ENCODE data around the gene LPO.

Gene LPO

DNA sequence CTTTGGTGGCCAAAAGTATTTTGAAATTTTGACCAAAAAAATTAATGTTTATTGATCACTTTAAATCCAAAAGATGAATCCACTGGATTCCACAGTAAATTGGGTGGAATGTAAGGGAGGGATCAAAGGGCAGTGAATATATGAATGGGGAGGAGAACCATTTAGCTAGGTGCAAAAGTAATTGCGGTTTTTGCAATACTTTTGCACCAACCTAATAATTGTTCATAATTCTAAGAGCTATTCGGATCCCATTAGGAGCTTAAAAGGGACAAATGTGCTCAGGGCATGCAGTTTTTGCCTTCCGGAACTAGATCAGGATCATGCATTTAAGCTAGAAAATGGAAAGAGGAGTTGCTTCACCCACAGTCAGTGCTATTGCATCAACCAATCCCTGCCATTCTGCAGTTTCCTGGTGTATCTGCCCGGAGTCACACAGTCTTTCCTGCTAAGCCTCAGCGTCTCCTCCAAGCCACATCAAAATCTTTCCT lies at the start of gene LPO:
LPO (plus strand) TSS at position 438 of the 488 bp plus-strand sequence. CDS start 4,396 bp downstream, outside the sequence.
- no peak for DNase-seq

- DNase-seq: no peak
Observed at GRCh38 chr17:58189436-58190146, 48.8 kb upstream of the LPO start.

DNA sequence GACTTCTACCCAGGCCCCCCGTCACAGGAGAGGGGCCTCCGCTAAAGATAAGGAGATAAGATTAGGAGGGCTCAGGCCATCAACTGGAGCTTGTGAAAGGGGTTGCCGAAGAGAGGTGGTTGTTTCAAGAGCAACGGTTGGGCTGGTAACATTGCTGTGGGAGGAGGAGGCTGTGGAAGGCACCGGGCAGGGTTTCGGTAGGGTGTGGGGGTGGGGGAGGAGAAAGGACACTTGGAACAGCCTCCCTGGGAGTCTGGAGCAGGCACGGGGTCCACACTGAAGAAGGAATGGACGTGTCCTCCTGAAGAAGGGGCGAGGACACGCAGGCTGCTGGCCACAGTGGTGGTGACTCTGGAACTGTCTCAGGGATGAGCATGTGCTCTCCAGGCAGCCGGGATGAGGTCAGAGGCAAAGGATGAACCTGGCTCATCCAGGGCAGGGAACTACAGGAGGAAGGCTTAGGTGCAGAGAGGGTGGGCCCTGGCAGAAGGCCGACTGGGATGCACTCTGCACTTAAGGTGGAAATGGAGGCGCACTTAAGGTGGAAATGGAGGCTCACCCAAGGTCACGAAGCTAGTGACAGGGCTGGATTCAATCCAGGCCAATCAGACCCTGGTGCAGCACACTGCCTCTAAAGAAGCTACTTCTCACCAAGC lies 47.0 kb upstream of the LPO start:
- DNase-seq: no peak

DNA sequence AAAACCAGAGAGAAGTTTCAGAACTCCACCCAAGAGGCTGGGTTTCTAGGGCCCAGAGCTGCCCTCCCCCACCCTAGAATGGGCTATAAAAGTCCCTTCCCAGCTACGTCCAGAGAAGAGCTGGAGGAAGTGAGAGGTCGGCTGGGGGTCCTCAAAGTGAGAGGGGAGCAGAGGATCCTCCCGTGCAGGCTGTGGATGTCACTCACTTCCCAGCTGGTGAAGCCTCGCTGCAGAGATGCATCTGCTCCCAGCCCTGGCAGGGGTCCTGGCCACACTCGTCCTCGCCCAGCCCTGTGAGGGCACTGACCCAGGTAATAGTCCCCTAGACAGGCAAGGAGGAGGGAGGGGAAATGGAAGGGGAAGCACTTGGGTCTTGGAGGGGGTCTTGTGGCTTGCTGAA lies 45.8 kb upstream of the LPO start, which contains the start of gene EPX:
EPX (plus strand) TSS at position 115 of the 400 bp plus-strand sequence; CDS start at position 236, 121 bp downstream.
- DNase-seq: no peak

DNA sequence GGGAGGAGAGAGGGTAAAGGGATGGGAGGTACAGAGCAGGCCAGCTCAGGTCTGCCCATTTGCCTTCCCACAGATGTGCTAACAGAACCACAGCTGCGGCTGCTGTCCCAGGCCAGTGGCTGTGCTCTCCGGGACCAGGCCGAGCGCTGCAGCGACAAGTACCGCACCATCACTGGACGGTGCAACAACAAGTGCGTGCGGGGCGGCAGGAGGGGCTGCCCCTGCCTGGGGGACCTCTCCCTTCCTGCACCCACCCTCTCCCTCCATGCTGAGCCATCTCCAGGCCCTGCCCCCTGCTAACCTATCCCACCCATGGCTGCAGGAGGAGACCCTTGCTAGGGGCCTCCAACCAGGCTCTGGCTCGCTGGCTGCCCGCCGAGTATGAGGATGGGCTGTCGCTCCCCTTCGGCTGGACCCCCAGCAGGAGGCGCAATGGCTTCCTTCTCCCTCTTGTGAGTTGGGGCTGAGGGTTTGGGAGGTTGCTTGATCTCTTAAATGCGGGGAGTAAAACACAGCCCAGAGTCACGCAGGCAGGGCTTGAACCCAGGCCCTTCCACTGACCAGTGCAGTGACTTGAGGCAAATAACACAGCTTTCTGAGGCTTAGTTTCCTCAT lies 44.6 kb upstream of the LPO start:
- DNase-seq: no peak

DNA sequence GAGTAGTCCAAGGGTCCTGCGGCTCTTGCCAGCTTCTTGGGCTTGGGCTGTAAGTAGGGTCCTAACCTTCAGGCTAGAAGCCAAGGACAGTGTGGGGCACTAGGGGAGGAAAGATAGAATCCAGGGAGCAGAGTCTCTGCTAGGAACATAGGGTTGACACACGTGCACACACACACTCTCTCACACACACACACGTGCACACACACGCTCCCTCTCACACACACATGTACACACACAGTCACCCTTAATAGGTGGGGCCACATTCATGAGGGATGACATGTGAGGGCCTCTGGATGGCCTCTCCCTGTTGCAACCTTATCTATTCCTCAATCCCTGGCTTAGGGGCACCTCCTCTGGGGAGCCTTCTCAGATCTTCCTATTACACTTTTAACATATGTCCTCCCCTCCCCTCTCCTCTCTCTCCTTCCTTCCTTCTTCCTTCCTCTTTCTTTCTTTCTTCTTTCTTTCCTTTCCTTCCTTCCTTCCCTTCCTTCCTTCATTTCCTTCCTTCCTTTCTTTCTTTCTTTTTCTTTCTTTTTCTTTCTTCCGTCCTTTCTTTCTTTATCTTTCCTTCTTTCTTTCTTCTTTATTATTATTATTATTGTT lies 42.8 kb upstream of the LPO start:
- no peak for DNase-seq

DNA sequence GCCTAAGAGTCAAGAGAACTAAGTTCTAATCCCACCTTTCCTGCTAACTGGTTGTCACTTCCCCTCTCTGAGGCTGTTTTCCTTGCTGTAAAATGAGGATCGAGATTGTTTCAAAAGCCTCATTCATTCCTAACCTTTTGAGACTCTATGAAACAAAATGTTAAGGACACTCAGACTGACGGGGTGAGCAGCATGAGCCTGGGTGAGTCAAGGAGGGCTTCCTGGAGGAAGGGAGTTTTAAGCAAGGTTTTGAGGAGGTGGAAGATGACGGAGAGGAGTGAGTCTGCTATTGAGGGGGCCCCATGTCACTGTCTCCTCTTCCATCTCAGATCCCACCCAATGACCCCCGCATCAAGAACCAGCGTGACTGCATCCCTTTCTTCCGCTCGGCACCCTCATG lies 41.8 kb upstream of the LPO start:
- DNase-seq: no peak

DNA sequence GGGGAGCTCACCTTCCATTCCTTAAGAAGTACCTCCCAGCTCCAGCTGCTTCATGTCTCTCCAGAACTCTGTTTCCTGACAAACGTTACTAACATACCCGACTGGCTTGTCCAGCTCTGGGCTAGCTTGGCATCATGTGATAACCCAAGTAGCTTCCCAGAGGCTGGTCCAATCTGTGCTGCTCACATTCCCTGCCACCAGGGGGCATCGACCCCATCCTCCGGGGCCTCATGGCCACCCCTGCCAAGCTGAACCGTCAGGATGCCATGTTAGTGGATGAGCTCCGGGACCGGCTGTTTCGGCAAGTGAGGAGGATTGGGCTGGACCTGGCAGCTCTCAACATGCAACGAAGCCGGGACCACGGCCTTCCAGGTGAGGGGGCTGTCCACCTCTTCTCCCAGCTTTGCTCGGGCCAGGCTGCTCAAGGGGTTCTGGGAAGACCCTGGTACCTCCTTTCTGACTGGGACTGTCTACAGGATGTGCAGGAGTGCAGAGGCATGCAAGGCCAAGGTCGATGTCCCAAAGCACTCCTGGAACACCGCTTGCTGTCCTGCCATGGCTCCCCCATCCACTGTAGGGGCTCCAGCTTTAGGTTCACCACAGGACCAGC lies 38.3 kb upstream of the LPO start:
- DNase-seq: peak; percentile 27

GRCh38 chr17:58202859-58203258 lies 35.5 kb upstream of the LPO start:
- no peak for DNase-seq

GRCh38 chr17:58204796-58205195 lies 33.6 kb upstream of the LPO start:
- DNase-seq: no peak

DNA sequence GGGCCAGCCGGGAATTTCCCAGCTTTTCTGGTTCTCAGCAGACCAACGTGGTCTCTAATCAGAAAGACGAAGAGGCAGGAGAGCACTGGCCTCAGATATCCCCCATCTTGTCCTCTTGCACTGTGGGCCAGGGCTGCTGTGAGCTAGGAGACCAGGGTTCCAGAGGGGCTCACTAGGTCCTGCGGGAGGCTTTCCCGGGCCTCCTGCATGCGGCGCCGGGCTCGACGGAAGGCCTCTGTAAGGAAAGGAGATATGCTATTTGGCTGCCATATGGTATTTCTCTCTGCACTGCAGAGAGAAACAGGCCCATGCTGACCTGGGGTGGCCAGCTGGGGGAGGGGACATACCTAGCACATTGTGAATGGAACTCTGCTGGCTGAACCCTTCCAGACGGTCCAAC lies 32.4 kb upstream of the LPO start:
- no peak for DNase-seq

DNA sequence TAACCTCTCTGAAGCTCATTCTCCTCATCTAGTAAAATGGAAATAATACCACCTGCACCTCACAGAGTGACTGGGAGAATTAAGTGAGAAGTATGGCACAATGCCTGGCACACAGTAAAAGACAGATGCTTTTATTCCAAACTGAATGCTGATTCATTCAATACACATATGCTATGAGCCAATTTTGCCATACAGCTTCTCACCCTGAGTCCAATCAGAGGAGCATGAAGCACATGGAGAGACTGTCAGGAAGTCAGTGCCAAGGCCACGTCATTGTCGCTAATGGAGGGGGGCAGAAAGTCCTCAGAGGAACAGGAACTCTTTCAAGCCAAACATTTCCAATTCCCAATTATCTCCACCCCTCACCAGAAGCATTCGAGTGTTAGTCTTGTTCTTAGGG lies 30.9 kb upstream of the LPO start:
- no peak for DNase-seq

GRCh38 chr17:58208344-58208743 lies 30.0 kb upstream of the LPO start:
- DNase-seq: no peak

- no peak for DNase-seq
Observed at GRCh38 chr17:58210922-58211321, 27.5 kb upstream of the LPO start.

DNA sequence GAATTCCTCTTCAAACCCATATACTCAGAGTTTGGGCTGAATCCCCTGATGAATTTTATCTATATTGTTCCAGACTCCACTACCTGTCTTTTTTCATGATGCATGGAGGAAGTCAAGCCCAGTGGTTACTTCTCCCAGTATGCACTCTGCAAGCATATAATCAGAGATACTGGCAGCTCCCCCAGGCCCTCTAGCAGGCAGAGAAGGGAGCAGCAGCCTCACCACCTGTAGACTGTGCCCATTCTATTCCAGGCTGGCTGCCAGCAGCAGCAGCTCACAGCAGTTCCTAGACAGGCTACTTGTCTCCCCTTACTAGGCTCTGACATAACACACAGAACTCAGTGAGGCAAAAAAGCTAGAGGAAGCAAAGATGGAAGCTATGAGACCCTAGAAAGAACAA lies 22.7 kb upstream of the LPO start:
- DNase-seq: no peak

DNA sequence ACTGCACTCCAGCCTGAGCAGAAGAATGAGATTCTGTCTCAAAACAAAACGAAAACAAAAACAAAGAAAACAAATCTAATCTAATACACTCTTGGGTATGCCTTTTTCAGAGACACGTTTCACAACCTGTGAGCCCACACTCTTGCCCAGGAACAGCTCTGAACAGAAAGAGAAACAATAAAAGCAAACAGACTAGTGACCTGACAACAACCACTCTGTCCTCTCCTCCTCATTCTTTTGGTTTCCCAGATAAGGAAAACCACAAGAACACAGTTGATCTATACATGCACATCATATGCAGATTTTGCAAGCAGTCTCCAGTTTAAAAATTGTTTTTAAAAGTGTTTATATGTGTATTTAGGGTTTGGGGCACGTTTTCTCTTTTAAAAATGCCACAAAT lies 20.6 kb upstream of the LPO start:
- no peak for DNase-seq

DNA sequence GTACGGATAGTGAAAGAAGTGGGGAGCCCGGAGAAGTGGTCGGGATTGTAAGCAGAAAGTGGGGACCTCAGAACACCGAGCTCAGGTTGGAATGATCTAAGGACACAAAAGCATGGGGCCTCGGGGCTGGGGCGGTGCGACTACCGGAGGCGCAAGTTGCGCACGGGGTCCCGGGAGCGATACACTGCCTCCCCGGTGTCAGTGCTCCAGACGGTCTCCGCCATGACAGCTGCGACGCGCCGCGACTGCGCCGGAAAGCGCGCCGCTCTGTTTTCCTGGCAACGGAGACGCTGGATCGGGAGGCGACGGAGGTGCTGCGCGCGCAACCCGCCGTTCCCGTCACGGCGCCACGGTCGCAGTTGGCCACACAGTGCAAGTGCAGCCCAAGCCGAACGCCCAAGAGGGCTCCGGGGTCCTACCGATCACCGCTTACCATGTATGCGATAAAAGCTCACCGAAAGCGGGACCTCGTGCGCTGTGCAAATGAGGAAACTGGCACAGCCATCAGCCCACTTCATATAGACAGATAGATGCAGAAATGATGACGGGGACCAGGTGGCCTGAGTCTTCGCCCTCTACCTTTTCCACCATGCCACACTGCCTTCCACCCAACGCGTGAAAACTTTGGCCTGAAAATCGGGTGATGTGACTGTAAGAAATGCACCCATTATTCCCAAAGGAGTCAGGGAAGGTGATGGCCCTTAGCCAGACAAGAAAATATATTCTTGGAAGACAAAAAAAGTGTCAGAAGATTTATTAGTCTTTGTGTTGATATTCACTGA lies 19.2 kb upstream of the LPO start, which contains the start of gene MKS1:
MKS1 (minus strand) TSS at position 249 of the 782 bp plus-strand sequence; CDS start at position 224, 25 bp downstream.
- DNase-seq: peak; percentile 64

DNA sequence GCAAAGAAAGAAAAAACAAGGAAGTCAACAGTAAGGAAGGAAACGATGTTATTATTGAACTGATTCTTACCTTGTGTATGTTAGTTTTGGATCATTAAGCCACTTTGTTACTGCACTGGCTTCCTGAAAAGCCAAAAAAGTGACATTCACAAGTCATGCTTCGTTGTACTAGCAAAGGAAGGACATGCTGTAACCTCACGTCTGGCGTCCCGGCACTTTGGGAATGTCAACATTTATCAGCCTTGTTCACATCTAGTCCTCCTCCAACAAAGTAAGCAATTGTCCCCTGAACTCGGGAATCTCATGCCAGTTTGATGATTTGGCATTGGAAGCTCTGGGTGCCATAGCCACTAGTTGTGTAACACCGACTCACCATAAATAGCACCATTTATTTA lies 18.6 kb upstream of the LPO start:
- DNase-seq: no peak

DNA sequence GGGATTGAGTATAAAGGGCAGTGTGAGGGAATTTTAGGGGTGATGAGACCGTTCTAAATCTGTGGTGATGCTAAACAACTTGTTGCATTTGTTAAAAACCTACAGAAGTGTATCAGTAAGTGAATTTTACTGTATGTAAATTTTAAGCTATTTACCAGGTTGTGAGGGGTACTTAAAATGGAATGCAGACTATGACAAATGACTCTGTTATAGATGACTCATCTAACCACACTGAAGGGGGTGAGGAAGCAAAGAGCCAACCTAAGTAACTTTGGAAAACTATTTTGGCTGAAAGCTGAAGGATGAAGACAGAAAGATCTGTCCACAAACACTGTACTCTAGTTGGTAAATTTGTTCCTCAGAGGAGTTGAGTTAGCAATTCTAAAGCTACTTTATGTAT lies 14.1 kb upstream of the LPO start:
- DNase-seq: no peak

DNA sequence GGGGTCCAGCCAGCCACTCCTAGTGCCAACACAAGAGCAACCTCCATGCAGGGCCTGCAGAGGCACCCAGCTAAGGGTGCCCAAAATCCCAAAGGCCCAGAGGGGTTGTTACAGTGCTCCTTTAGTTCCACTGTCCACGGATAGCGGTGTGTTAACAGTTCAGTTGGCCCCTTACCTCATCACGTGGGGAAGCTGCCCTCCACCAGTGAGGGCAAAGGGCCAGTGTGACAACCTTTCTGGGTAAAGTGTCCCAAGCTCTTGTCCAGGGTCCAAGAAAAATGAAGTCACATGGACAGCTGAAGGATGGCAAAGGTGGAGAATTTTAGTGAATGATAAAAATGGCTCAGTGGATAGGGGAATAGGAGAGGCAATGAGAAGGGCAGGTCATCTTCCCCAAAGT lies 10.7 kb upstream of the LPO start:
- no peak for DNase-seq

- DNase-seq: no peak
Observed at GRCh38 chr17:58228679-58229078, 9.7 kb upstream of the LPO start.

- DNase-seq: no peak
Observed at GRCh38 chr17:58229384-58229783, 9.0 kb upstream of the LPO start.
